NCI-H146 treated with DMSO at 0.1 percent for 48 hours (cell line): ENCODE results near the gene CS.
"Not testable (repeated sequence)": the region's sequence is repeated elsewhere in the genome, so short reads cannot be mapped to it uniquely, and the experiment has no call there.

Experiments used
- DNase-seq: peaks from one replicate; lab custom pipeline; 2025; ENCODE audit not compliant: unreplicated experiment; lab: John Stamatoyannopoulos, UW

Gene CS

GRCh38 chr12:56321610-56322009 lies 21.5 kb upstream of the CS start:
- not testable (repeated sequence) for DNase-seq

DNA sequence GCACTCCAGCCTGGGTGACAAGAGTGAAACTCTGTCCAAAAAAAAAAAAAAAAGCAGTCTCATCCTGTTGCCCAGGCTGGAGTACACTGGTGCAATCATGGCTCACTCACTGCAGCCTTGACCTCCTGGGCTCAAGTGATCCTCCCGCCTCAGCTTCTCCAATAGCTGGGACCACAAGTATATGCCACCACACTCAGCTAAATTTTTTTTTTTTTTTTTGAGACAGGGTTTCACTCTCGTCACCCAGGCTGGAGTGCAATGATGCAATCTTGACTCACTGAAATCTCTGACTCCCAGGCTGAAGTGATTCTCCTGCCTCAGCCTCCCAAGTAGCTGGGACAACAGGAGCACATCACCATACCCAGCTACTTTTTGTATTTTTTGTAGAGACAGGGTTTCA lies 20.9 kb upstream of the CS start:
- DNase-seq: no peak

GRCh38 chr12:56317675-56318074 lies 17.5 kb upstream of the CS start:
- no peak for DNase-seq

- peak; percentile 98 for DNase-seq
Measured at GRCh38 chr12:56315622-56316473, 15.7 kb upstream of the CS start, which contains the start of gene CNPY2. Gene CNPY2 (minus strand): TSS chr12:56315988. CDS start chr12:56315217, 771 bp downstream.

DNA sequence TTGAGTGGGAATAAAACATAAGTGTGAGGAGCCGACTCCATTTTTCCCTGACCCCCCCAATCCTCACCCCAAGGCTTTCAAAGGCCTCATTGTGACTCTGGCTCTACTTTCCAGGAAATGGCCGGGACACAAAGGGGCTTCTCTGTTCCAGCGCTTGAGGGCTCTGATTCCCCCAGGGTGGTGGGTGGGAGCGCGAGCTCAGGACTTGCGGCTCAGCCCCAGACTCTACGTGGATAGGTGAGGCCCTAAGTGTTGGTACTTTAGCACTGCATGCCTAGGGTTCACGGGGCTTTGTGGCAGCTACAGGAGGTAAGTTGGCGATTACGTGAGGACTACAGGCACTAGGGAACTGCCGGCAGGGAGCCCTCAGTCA lies 15.1 kb upstream of the CS start:
- no peak for DNase-seq

DNA sequence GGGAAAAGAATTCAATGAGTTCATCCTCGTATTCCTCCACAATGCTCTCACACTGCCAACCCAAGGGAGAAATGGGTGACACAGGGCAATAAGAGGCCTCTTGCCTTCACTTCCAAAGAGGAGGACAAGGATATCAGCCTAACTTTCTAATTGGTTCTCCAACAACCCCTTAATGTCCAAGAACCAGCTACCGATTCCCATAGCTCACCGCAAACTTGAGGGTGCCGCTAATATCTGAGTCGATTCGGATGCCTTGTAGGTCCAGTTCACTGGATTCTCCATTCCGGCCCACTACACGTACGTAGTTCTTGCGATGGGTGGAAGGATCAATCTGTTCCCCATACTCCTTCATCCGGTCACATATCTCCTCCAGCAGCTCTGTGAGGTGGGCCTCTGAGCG lies 10.9 kb upstream of the CS start:
- DNase-seq: no peak

DNA sequence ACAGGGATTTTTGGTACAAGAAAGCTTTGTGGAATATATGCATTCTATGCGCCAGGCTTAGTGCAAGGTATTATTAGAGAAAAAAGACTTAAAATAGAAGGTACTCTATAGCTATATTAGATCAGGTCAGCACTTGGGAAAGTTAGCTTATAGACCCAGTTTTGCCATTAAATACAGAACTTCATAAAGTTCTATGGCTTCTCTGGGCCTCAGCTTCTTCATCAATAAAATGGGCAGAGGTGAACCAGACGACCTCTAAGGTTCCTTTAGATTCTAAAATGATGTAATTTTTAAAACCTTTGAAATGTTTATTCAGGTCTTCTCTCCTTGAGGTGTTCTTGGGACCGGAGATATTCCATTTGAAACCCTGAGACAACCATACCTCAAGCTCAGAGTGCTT lies 8.6 kb upstream of the CS start:
- no peak for DNase-seq

DNA sequence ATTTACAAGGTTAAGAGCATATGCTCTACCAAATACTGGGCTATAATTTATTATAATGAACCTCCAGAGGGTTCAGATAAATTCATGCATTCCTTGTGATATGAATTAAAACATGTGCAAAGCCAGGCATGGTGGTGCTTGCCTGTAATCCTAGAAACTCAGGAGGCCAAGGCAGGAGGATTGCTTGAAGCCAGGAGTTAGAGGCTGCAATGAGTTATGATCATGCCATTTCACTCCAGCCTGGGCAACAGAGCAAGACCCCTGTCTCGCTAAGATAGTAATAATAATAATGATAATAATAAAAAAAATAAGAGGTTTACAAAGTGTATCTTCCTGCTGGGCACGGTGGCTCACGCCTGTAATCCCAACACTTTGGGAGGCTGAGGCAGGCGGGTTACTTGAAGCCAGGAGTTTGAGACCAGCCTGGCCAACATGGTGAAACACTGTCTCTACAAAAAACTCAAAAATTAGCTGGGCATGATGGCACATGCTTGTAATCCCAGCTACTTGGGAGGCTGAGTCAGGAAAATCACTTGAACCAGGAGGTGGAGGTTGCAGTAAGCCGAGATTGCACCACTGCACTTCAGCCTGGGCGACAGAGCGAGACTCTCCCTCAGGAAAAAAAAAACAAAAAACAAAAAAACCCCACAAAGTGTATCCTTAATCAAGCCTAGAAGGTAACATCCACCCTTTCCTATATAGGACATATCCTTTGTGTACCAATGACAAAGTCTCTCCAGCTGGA lies 7.3 kb upstream of the CS start:
- DNase-seq: no peak

GRCh38 chr12:56304872-56305590 lies 4.9 kb upstream of the CS start:
- DNase-seq: no peak

GRCh38 chr12:56304276-56304675 lies 4.1 kb upstream of the CS start:
- DNase-seq: no peak

DNA sequence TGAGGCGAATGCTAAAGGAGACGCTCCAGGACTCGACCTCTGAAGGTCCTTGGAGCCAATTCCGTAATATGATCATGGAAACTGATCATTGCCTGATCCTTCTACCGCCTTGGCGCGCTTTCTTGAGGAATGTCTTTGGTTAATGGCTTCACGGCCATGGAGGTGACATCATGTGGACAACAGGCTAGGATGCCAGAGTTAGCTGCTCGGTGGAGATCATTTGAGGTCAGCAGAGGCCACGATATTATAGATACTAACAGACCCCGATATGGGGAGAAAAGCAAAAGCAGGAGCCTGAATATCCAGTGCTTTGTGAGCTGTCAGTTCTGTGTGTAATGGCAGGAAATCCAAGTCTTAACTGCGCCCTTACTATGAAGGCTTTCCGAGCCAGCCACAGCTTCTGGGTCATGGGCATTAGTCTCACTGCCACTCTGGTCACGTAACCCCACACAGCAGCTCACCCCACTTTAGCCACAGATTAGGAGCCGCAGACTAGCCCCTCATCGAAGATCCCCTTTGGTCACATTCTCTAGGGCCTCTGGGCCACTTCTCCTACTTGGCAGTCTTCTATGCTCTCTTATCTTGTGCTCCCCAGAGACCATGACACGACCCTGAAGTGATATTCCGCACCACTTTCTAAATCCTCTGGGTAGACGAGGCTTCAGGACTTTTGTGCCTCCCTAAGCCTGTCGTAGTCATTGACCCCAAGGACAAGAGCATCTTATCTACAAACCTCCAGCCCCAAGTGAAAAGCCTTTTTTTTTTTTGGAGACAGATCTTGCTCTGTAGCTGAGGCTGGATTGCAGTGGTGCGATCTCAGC lies 724 bp upstream of the CS start:
- peak; percentile 59 for DNase-seq

- DNase-seq: no peak
Measured at GRCh38 chr12:56299308-56299852, 750 bp downstream of the CS start.

DNA sequence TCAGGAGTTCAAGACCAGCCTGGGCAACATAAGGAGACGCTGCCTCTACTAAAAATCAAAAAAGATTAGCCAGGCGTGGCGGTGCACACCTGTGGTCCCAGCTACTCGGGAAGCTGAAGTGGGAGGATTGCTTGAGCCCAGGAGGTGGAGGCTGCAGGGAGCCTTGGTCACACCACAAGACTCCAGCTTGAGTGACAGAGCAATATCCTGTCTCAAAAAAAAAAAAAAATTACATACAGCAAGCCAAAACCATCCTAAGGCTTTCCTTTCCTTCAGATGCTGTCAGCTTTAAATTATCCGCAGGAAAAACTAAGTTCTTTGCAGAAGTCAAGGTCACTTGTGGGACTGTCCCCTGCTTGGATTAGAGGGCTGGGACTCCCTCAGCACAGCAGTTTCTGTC lies 1.3 kb downstream of the CS start:
- DNase-seq: no peak

GRCh38 chr12:56297400-56297799 lies 2.7 kb downstream of the CS start:
- no peak for DNase-seq

- no peak for DNase-seq
Measured at GRCh38 chr12:56296295-56296694, 3.8 kb downstream of the CS start.

DNA sequence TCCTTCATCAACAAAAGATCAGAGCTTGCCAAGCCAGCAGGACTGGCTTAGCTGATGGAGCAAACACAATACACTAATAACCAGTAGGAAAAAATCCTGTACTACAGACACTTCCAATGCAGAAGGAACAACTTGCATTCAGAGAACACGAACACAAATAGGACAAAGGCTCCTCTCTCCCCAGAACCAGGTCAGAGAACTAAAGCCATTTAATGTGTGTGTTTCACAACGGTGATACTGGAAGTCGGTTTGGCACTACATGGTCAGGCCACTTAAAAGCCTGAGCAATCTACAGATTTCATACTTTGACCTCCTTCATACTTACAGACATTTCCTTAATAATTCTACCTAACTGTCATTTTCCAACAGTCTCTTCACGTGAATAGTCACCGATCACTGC lies 6.3 kb downstream of the CS start:
- DNase-seq: no peak

GRCh38 chr12:56288705-56289387 lies 11.3 kb downstream of the CS start:
- no peak for DNase-seq

DNA sequence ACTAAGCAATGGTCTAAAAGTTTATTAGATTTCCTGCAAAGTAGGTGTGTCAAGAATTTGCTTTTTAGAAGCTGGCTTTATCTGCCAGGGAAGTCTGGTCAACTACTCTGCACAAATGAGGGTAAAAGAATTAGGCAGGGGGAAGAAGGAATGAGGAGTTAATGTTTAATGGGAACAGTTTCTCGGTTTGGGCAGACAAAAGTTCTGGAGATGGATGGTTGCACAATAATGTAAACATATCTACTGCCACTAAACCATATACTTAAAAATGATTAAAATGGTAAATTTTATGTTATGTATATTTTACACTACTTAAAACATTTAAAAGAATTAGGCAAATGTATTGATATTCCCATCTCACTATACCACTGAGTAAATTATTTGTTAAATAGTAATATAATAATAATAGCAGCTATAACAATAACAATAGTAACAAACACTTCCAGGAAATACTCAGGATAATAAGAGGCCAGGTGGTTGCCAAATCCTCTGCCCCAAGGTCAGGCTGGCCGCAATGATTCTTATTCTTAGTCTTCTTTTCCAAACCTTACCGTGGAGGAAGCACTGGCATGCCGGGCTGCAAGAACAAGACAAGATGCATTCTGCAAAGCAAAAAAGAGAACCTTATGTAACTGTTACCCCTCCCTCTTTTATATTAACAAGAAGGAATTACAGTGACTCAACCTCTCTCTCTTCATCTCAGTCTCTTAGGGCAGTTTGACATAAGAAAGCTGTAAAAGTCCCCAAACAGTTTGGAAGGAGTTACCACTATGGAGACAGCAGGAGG lies 13.9 kb downstream of the CS start:
- no peak for DNase-seq

GRCh38 chr12:56284263-56284662 lies 15.9 kb downstream of the CS start:
- DNase-seq: not testable (repeated sequence)
